ENCODE results near the gene EPN1.

DNA sequence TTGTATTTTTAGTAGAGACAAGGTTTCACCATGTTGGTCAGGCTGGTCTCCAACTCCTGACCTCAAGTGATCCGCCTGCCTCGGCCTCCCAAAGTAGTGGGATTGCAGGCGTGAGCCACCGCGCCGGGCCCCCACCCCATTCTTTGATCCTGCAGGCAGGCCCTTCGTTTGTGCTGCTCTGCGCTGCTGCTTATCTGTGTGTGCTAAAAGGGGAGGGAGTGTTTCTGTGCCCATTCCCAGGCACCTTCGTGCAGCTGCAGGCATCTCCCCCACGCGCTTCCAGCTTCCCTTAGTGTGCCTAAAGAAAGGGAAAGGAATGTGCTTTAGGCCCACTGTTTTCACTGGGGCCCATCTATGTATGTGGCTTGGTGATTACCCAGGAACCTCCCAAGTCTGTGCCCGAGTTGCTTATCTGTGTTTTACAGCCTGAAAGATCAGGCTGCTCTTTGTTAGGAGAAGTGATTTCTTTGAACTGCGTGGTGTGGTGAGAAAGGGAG, 27.2 kb downstream of the EPN1 start:
- TF ChIP-seq POLR2A (IDR thresholded peaks at IDR 0.05; ENCODE audit: low read depth, low read length) (no peak), TAF1 (IDR thresholded peaks at IDR 0.05; ENCODE audit: low read depth, low read length) (no peak), SPI1 (IDR thresholded peaks at IDR 0.05; ENCODE audit: low read depth, low read length) (no peak), POLR2AphosphoS5 (IDR thresholded peaks at IDR 0.05; ENCODE audit: low read depth, low read length) (no peak), PAX5 (IDR thresholded peaks at IDR 0.05; ENCODE audit: insufficient read depth, low read length, severe bottlenecking) (no peak), POU2F2 (IDR thresholded peaks at IDR 0.05; ENCODE audit: low read depth, low read length) (no peak)
